A673 (cell line): ENCODE results near the gene TRPC3.
"Not testable (repeated sequence)": the region's sequence is repeated elsewhere in the genome, so short reads cannot be mapped to it uniquely, and the experiment has no call there.

Source experiments
- EZH2 ChIP-seq: fragments of 200-600 bp; sonication (generic); IDR thresholded peaks from 2 replicates; pipeline ENCODE4 v1.6.1; 2017; ENCODE audit warnings: borderline replicate concordance, low read depth, mild to moderate bottlenecking, mixed read lengths, antibody characterized with exemption, low read length; ENCODE audit not compliant: poor library complexity, severe bottlenecking
- TF ChIP-seq, protein P1 (sequence below): fragments of 300-800, 200-600 bp; sonication (generic); conservative IDR thresholded peaks from 2 replicates; pipeline ENCODE4 v1.5.1; 2017; ENCODE audit warnings: low read depth, mild to moderate bottlenecking, antibody characterized with exemption, low read length, moderate library complexity, mixed read lengths

DNA sequence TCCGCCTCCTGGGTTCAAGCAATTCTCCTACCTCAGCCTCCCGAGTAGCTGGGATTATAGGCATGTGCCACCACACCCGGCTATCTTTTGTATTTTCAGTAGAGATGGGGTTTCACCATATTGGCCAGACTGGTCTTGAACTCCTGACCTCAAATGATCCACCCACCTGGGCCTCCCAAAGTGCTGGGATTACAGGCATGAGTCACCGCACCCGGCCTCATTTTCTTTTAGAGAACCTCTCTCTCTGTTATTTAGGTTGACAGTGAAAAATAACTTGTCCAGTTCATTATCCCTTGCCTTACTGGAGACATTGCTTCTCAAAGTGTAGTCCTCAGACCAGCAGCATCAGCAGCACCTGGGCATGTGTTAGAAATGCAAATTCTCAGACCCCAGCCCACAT is 25.4 kb downstream of the TRPC3 start:
- TF ChIP-seq, protein P1, sequence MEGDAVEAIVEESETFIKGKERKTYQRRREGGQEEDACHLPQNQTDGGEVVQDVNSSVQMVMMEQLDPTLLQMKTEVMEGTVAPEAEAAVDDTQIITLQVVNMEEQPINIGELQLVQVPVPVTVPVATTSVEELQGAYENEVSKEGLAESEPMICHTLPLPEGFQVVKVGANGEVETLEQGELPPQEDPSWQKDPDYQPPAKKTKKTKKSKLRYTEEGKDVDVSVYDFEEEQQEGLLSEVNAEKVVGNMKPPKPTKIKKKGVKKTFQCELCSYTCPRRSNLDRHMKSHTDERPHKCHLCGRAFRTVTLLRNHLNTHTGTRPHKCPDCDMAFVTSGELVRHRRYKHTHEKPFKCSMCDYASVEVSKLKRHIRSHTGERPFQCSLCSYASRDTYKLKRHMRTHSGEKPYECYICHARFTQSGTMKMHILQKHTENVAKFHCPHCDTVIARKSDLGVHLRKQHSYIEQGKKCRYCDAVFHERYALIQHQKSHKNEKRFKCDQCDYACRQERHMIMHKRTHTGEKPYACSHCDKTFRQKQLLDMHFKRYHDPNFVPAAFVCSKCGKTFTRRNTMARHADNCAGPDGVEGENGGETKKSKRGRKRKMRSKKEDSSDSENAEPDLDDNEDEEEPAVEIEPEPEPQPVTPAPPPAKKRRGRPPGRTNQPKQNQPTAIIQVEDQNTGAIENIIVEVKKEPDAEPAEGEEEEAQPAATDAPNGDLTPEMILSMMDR, result not testable (repeated sequence)
- not testable (repeated sequence) for TF ChIP-seq EZH2
